ENCODE measurements around the gene GAGE10.

Gene GAGE10

GRCh38 chrX:49303346-49303745 lies at the start of gene GAGE10:
TSS of gene GAGE10 (plus strand) at chrX:49303646. CDS start at chrX:49304860, 1,214 bp downstream.
- no peak for DNase-seq

DNA sequence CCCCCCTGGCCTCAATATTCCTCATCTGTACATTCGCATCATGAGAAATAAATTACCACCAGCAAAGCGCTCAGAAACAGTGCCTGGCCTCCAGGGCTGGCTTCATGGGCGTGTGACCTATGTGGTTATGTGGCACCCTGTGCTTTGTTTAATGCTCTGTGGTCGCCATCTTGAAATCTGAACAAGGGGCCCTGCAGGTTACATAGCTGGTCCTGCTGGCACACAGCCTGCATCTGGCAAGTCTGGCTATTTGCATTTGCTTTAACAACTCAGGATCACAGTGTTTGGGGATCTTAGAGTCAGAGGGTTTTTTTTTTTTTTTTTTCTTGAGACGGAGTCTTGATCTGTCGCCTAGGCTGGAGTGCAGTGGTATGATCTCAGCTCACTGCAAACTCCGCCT lies 48.8 kb upstream of the GAGE10 start:
- DNase-seq, result no peak

- no peak for DNase-seq
These were observed 47.0 kb upstream of the GAGE10 start for GRCh38 chrX:49256268-49256995.

DNA sequence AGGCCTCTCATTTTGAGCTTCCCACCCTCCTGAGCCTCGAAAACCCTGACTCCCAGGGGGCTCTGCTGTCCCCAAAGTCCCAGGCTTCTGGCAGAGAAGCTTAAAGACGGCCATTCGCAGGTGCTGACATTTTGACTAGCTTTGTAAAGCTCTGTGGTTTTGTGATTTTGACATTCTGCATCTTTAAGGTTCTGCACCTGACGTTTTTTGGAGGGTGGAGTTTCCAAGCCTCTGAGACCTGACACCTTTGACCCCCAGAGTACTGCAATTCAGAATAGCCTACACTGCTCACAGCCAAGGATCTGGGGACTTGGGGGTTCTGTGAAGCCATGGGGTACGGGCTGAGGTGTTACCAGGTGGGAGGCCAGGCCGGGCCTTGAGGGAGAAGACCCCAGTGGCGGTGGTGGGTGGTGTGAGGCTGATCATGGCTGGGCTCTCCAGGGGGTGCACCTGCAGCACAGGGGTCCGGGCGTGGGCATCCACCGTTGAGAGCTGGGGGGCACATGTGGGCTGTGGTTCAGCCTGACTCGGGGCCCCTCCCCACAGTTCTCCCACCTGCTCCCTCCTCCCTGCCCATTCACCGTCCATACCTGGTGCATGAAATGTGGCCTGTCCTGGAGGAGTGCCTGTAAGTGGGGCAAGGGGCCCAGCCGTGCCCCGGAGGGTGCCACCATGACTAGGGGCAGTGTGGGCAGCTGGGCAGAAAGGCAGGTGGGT lies 46.2 kb upstream of the GAGE10 start:
- no peak for DNase-seq

DNA sequence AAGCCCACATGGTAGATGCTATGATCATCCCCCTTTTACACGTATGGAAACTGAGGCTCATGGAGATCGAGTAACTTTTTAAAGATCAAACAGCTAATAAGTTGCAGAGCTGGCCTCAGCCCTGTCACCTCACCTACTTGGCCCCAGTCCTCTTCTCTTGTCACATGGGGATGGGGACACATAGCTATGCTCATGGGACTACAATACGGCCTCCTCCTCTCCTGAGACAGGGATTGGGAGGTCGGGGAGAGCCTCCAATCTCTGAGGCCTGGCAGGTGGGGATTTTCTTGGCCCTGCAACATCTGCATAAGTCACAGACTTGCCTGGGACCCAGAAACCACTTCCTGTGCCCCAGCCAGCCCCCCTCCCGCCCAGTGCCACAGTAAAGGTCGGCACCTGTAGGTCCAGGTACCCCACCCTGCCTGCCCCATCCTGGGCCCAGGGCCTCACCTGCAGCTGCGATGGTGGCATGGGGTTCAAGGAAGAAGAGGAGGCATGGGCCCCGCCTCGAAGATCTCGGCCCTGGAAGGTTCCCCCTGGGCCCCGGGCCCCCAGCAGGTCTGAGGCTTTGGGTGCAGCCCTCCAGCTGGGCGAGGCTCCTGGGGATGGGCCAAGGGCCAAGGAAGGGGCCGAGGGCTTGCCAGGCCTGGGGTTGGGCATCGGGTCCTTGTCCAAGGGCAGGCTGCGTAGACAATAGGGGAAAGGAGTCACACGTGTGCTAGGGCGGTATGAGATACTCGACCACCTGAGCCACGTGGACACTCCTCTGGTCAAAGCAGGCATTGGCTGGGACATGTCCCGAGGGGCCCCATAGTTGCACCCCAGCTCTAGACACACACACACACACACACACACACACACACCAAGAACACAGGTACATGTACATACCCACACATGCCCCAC lies 45.3 kb upstream of the GAGE10 start:
- no peak for DNase-seq

DNA sequence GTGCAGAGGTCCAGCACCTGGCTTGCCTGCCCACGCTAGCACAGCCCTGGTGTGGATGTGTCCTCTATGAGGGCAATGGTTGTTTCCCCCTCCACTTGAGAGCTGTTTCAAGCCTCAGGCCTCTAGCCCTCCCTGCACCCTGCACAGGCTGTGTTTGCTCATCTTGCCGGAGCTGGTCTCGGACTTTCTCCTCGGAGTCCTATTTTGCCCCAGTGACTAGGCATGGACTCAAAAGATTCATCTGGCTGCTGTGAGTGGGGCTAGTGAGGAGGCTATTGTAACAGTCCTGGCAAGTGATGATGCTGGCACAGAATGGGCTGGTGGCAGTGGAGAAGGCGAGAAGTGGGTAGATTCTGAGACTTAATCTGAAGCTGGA lies 44.7 kb upstream of the GAGE10 start:
- no peak for DNase-seq

DNA sequence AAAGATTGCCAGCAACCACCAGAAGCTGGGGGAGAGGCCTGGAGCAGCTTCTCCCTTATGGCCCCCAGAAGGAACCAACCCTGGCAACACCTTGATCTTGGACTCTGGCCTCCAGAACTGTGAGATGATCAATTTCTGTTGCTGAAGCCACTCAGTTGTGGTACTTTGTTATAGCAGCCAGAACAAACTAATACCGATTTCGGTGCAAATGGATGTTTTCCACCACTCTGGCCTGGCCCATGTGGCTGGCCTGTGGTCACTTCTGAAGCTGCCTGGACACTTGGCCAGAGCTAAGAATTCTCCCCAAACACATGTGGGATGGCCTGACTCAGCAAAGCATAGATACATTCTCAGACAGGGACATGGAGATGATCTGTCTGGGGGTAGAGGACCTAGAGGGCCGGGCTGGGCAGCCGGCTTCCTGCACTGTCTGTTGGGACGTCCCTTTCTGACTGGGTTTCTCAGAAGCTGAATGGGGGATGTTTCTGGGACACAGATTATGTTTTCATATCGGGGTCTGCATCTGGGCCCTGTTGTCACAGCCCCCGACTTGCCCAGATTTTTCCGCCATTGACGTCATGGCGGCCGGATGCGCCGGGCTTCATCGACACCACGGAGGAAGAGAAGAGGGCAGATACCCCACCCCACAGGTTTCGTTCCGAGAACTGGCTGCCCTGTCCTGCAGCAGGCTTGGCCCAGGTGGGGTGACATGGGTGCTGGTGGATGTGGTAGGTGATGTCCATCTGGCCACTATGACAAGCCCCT lies 43.0 kb upstream of the GAGE10 start:
- no peak for DNase-seq

DNA sequence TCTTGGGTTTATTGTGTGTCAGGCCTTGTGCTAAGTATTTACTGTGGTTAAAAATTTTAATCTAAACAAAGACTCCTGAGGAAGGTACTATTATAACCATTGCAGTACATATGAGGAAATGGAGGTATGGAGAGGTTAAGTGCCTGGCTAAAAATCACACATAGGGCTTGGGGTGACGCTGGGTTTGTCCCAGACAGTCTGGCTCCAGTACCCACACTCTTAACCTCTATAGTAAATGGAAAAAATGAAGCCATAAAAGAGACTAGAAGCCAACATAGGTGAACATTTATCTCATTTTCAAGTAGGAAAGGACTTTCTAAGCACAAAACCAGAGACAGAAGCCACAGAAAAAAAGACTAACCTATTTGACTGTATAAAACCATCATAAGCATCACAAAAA lies 40.8 kb upstream of the GAGE10 start:
- DNase-seq, result no peak

DNA sequence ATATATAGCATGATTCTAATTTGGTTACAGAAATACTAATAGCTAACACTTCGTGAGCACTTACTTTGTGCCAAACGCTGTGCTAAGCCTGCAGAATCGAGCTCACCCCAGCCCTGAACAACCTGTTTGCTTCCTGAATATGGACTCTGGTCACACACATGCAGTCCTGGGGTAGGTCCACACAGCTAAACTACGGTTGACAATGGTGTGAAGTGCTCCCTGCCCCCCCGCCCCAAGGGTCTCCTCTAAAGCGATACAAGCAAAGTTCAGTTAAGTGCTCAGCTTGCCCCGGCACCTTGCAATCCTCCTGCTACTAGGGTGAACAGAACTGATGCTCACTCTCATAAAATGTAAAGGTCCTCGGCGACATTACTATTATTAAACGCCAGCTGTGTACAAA lies 39.8 kb upstream of the GAGE10 start:
- DNase-seq, result no peak

DNA sequence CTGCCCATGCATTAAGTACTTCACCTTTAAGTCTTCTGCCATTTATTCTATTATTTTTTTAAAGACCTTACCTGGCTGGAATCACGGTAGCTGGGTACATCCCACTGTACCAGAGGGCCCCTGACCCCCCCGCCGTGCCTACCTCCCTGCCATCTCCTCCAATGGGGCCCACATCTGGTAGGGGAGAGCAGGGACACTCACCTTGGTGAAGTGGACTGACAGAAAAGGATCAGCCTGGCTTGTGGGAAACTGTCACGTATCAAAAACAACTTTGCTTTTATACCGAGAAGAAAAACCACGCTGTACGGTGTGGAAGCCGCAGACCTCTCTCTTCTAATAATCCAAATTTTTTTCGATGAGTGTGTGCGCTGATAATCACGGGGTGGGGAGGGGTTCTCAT lies 39.0 kb upstream of the GAGE10 start, which contains the start of gene FOXP3:
Gene FOXP3, minus strand, starts transcription at position 251 of the 400 bp plus-strand sequence. CDS start 6,205 bp downstream, outside the sequence.
- no peak for DNase-seq

GRCh38 chrX:49266523-49267445 lies 36.7 kb upstream of the GAGE10 start:
- DNase-seq, result no peak

- no peak for DNase-seq
These were observed 34.8 kb upstream of the GAGE10 start for GRCh38 chrX:49268702-49269009.

- DNase-seq, result peak; percentile 96
These were observed 34.3 kb upstream of the GAGE10 start for GRCh38 chrX:49269010-49269766.

DNA sequence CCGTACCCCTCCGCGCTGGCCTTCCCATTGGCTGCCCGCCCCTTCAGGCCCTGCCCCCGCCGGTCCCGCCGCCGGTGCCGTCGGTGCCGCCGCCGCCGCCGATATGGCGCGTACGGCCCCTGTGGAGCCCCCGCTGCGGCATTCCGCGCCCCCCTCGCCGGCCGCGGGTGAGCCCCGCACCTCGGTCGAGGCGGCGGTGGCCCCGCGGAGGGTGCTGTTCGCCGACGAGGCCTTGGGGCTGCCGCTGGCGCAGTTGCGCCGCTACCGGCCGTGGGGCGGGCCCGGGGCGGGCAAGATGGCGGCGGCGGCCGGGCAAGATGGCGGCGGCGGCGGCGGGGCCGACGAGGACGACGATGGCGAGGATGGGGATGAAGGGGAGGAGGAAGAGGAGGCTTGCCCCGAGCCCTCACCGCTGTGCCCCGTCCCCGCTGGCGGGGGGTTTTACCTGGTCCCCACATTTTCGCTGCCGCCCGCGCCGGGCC lies 33.6 kb upstream of the GAGE10 start, which contains the start of gene PPP1R3F:
Gene PPP1R3F, plus strand, starts transcription at position 27 of the 482 bp plus-strand sequence. Its CDS starts 77 bp downstream, at position 104.
- DNase-seq, result no peak

DNA sequence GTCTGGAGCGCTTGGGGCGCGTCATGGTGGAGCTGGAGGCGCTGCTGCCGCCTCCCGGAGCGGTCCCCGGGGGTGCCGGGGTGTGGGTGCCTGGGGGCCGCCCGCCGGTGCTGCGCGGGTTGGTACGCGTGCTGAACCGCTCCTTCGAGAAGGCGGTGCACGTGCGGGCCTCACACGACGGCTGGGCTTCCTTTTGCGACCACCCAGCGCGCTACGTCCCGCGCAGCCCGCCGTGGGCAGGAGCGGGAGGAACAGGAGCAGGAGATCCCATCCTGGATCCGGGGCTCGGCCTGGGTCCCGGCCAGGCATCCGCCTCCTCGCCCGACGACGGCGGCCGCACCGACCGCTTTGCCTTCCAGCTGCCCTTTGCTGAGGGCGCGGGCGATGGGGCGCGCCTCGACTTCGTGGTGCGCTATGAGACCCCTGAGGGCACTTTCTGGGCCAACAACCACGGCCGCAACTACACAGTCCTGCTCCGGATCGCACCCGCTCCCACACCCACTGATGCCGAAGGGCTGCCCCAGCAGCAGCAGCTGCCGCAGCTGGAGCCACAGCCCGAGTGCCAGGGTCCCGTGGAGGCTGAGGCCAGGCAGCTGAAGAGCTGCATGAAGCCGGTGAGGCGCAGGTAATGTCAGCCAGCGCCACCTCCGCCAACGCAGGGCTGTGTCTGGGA lies 33.1 kb upstream of the GAGE10 start:
- no peak for DNase-seq

DNA sequence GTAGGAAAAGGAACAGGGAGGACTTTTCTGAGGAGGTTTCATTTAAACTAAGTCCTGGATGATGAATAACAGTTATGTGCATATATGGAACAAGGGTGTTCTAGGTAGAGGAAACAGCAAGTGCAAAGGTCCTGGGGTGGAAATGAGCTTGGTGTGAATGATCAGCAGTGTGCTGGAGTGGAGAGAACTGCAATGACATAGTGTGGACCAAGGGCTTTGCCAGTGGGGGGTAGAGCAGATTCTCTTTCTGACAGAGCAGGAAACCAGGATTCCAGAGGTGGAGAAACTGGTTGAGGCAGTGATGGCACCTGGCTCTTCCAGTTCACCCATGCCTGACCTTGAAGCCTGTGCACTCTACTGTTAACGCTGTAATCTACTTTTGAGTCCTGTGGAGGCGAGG lies 32.1 kb upstream of the GAGE10 start:
- DNase-seq, result no peak

GRCh38 chrX:49272421-49272820 lies 31.0 kb upstream of the GAGE10 start:
- DNase-seq, result no peak

DNA sequence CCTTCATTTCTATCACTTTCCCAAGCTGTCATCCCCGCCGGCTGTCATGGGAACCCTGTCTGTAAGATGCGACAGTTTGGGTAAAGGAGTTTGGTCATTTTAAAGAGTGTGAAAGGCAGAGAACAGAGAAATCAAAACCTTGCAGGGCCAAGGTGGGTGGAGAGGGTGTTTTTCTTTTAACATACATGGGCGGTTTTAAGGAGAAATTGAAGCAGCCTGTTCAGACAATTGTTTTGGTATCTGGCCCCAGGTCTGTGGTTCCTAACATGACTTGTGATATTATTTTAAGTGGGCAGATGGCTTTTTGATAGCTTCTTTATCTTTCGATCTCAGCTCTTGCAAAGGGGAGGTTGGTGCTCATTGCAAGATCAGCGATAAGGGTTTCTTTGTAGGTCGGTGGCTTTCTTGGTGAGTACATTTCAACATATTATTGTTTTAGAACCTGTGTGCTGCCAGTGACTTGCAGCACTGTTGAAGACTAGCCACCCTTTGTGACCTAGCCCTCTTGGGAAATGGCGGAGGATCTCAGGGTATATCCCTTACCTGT lies 30.2 kb upstream of the GAGE10 start:
- no peak for DNase-seq

DNA sequence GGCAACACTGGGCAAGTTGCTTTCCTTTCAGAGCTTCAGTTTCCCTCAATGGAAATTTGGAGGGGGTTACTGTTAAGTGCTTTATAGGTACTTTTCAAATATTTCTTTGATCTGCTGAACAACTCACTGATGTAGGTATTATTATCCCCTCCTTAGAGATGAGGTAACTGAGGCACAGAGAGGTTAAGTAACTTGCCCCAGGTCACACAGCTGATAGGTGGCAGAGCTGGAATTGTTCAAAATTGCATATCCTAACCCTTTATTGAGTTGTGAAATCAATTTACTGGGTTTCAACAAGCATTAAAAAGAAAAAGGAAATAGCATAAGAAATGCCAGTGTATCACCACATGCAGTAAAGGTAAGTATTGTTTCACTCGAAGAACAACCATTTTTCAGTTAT lies 27.2 kb upstream of the GAGE10 start:
- no peak for DNase-seq

All from GDM1 (cell line).